Subcutaneous abdominal adipose tissue (tissue), 5 donors: ENCODE results near the gene CHMP1A.

ENCODE experiments used
- H3K27ac ChIP-seq: one replicate; pipeline ENCODE4 v1.7.0; 2013; ENCODE audit warnings: low read depth, mild to moderate bottlenecking, inconsistent platforms, low read length, moderate library complexity
- H3K27me3 ChIP-seq, 5 donors: one replicate each; pipeline ENCODE4 v1.7.0; 2013; ENCODE audit warnings: low read length in 5 of 5, inconsistent platforms in 1 of 5; ENCODE audit not compliant: control insufficient read depth in 5 of 5, insufficient read depth in 4 of 5
- H3K36me3 ChIP-seq, 5 donors: one replicate each; pipeline ENCODE4 v1.7.0; 2013; ENCODE audit warnings: low read length in 5 of 5; ENCODE audit not compliant: control insufficient read depth in 5 of 5, insufficient read depth in 5 of 5
- H3K4me1 ChIP-seq, 5 donors: one replicate each; pipeline ENCODE4 v1.7.0; 2013; ENCODE audit warnings: low read length in 5 of 5, mild to moderate bottlenecking in 3 of 5, moderate library complexity in 1 of 5; ENCODE audit not compliant: control insufficient read depth in 5 of 5, insufficient read depth in 5 of 5
- H3K4me3 ChIP-seq, 5 donors: one replicate each; pipeline ENCODE4 v1.7.0; 2013; ENCODE audit warnings: low read length in 5 of 5, low read depth in 1 of 5
- H3K9ac ChIP-seq, 5 donors: one replicate each; pipeline ENCODE4 v1.7.0; 2013; ENCODE audit warnings: low read length in 5 of 5, mild to moderate bottlenecking in 4 of 5, moderate library complexity in 3 of 5
- H3K9me3 ChIP-seq, 5 donors: one replicate each; pipeline ENCODE4 v1.7.0; 2013; ENCODE audit warnings: low read length in 5 of 5; ENCODE audit not compliant: control insufficient read depth in 5 of 5
- donor health status: healthy.
- donor health status: healthy.
- donor health status: healthy.
- donor health status: healthy.
- donor health status: healthy.

Gene CHMP1A

DNA sequence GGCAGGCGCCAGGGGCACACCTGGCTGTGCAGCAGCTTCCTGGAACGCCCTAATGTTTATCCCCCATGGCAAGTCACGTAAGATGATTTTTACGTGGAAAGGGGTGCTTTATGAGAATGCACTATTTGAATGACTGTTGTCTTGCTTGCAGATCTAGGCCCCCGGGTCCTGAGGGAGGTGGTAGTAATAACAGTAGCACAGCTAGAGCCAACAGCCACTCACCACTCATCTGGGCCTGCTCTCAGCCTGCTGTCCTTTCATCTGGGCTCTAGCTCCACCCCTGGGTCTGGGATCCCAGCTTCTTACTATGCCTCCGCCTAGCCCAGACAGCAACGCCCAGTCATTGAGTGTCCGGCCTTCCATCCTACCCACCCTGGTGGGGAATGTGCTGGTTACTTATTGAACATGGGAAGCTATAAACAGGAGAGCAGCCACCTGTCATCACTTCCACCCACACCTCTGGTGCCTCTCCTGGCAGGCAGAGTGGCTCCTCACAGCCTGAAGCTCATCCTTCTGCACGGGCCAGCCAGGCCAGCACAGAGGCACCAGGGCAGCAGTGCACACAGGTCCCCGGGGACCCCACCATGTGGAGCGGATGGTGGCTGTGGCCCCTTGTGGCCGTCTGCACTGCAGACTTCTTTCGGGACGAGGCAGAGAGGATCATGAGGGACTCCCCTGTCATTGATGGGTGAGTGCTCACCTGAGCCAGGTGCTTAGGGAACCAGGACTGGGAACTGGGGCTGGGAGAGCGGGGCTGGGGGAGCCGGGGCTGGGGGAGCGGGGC lies 27.5 kb downstream of the CHMP1A start:
- no peak overlapping the region for H3K27ac ChIP-seq
- H3K4me1 ChIP-seq = no peaks in the 10 kb centered on the region
- peaks cover 0 to 5% (median 3%) of the 10 kb centered on the region in 5 donors for H3K9me3 ChIP-seq
- H3K36me3 ChIP-seq = no peaks in the 10 kb centered on the region
- H3K4me3 ChIP-seq = no peak overlapping the region
- H3K9ac ChIP-seq = no peak overlapping the region
- peaks cover 13 to 24% (median 17%) of the 10 kb centered on the region in 5 donors for H3K27me3 ChIP-seq

- H3K9me3 ChIP-seq = peaks cover 0 to 3% (median 2%) of the 10 kb centered on the region in 5 donors
- peaks cover 15 to 44% (median 21%) of the 10 kb centered on the region in 5 donors for H3K27me3 ChIP-seq
- H3K36me3 ChIP-seq = no peaks in the 10 kb centered on the region
- H3K27ac ChIP-seq = no peak overlapping the region
- H3K4me1 ChIP-seq = peaks cover 0 to 14% (median 2%) of the 10 kb centered on the region in 5 donors
- H3K9ac ChIP-seq = no peak overlapping the region
- H3K4me3 ChIP-seq = no peak overlapping the region
Observed at GRCh38 chr16:89624777-89625761, 32.4 kb downstream of the CHMP1A start.

- peaks cover 0 to 16% (median 2%) of the 10 kb centered on the region in 5 donors for H3K4me1 ChIP-seq
- no peaks in the 10 kb centered on the region for H3K36me3 ChIP-seq
- H3K27ac ChIP-seq = no peak overlapping the region
- H3K27me3 ChIP-seq = peaks cover 18 to 46% (median 24%) of the 10 kb centered on the region in 5 donors
- no peak overlapping the region for H3K9ac ChIP-seq
- H3K4me3 ChIP-seq = peak overlapping the region in 1 of 5 donors; percentile 17
- H3K9me3 ChIP-seq = no peaks in the 10 kb centered on the region
Observed at GRCh38 chr16:89623511-89624261, 33.8 kb downstream of the CHMP1A start.

- no peak overlapping the region for H3K4me3 ChIP-seq
- H3K9ac ChIP-seq = no peak overlapping the region
- no peaks in the 10 kb centered on the region for H3K9me3 ChIP-seq
- no peaks in the 10 kb centered on the region for H3K36me3 ChIP-seq
- peaks cover 0 to 21% (median 2%) of the 10 kb centered on the region in 5 donors for H3K4me1 ChIP-seq
- peaks cover 18 to 46% (median 25%) of the 10 kb centered on the region in 5 donors for H3K27me3 ChIP-seq
- no peak overlapping the region for H3K27ac ChIP-seq
Observed at GRCh38 chr16:89621698-89622409, 35.7 kb downstream of the CHMP1A start.

- H3K4me3 ChIP-seq = no peak overlapping the region
- no peak overlapping the region for H3K9ac ChIP-seq
- no peaks in the 10 kb centered on the region for H3K9me3 ChIP-seq
- no peak overlapping the region for H3K27ac ChIP-seq
- peaks cover 0 to 27% (median 2%) of the 10 kb centered on the region in 5 donors for H3K4me1 ChIP-seq
- H3K27me3 ChIP-seq = peaks cover 18 to 46% (median 26%) of the 10 kb centered on the region in 5 donors
- no peaks in the 10 kb centered on the region for H3K36me3 ChIP-seq
Observed at GRCh38 chr16:89621136-89621697, 36.3 kb downstream of the CHMP1A start.

DNA sequence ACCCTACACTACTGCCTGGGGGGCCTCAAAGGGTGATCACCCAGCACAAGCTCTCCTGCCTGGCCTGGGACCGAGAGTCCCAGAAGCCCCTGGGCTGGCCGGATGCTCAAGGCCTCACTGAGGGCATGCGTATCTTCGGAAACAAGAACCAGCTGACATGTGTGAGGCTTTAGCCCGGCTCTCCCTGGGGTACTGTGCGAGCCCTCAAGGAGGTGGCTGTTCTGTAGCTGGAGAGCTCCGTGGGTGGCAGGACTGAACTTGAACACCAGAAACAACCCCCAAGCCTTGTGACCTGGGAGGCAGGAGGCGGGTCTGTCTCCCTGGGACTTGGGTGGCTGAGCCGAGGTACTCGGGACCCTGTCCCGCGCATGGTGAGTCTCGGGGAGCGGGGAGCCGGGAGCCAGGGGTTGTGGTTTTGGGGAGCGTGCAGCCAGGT lies 37.1 kb downstream of the CHMP1A start:
- Histone ChIP-seq H3K9me3 (no peaks in the 10 kb centered on the region), H3K27me3 (peaks cover 18 to 43% (median 27%) of the 10 kb centered on the region in 5 donors), H3K9ac (no peak overlapping the region), H3K4me3 (no peak overlapping the region), H3K27ac (no peak overlapping the region), H3K36me3 (no peaks in the 10 kb centered on the region), H3K4me1 (peaks cover 0 to 27% (median 2%) of the 10 kb centered on the region in 5 donors)

DNA sequence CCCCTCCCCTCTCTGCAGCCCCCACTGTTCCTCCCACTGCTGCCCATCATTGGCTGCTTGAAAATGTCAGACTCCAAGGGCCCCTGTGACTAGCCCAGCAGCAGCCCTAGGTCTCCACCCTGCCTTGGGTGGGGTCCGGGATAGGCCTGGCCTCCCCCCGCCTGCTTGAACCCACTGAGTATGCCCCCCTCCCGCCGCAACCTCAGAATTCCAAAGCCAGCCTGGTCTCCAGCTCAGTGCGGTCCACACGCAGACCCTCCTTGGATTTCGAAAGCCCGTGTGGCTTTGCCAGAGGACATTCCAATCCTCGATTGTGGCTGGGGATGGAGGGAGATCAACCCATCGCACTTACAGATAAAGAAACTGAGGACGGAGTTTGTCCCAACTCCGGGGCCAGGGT lies 37.7 kb downstream of the CHMP1A start:
- H3K36me3 ChIP-seq = no peaks in the 10 kb centered on the region
- H3K27me3 ChIP-seq = peaks cover 20 to 44% (median 30%) of the 10 kb centered on the region in 5 donors
- no peak overlapping the region for H3K9ac ChIP-seq
- H3K27ac ChIP-seq = no peak overlapping the region
- no peaks in the 10 kb centered on the region for H3K9me3 ChIP-seq
- H3K4me3 ChIP-seq = no peak overlapping the region
- H3K4me1 ChIP-seq = peaks cover 0 to 27% (median 2%) of the 10 kb centered on the region in 5 donors

GRCh38 chr16:89618109-89618998 lies 39.2 kb downstream of the CHMP1A start:
- Histone ChIP-seq H3K4me1 (peaks cover 0 to 20% (median 1%) of the 10 kb centered on the region in 5 donors), H3K27me3 (peaks cover 15 to 36% (median 33%) of the 10 kb centered on the region in 5 donors), H3K9ac (no peak overlapping the region), H3K9me3 (no peaks in the 10 kb centered on the region), H3K4me3 (no peak overlapping the region), H3K36me3 (no peaks in the 10 kb centered on the region), H3K27ac (no peak overlapping the region)
